ENCODE measurements around the gene CCT5.

The CCT5 gene

DNA sequence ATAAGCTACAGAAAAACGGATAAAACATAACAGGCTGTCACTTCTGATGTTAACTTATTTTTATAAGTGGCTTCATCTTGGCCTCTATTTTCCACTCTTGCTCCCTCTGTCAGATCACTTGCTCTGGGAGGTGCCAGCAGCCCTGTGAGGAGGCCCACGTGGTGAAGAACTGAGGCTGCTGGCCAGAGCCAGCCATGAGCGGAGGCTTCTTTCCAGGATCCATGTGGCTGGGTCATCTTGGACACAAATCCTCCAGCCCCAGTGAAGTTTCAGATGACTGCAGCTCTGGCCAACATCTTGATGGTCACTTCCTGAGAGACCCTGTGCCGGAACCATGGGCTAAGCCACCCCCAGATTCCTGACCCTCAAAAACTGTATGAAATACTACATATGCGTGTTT, 65.1 kb downstream of the CCT5 start:
- TF ChIP-seq CTCF (IDR thresholded peaks at IDR 0.05; ENCODE audit: low read depth, low read length): no peak
- no peak for DNase-seq
- Histone ChIP-seq H3K4me3 (ENCODE audit: low read depth, low read length) (no peak overlapping the region), H3K27me3 (ENCODE audit: insufficient read depth, low read depth, severe bottlenecking) (no peaks in the 10 kb centered on the region), H3K27ac (no peak overlapping the region), H3K36me3 (no peaks in the 10 kb centered on the region), H3K9me3 (ENCODE audit: severe bottlenecking) (no peaks in the 10 kb centered on the region)
